HG03520 (cell line): ENCODE results near the gene AKAP7.

Experiments used
- ATAC-seq: cut with Tn5 transposase; IDR thresholded peaks from one replicate; pipeline ENCODE4 v1.9.1; 2021; ENCODE audit warnings: mild to moderate bottlenecking, moderate library complexity; ENCODE audit not compliant: unreplicated experiment

Gene AKAP7

GRCh38 chr6:131132360-131132759, 2.9 kb upstream of the AKAP7 start:
- no peak for ATAC-seq

- ATAC-seq: no peak
Observed at GRCh38 chr6:131134220-131134979, 867 bp upstream of the AKAP7 start.

GRCh38 chr6:131134980-131135243, 355 bp upstream of the AKAP7 start:
- ATAC-seq: no peak

- ATAC-seq: no peak
Observed at GRCh38 chr6:131136021-131136786, 937 bp downstream of the AKAP7 start.

GRCh38 chr6:131139599-131139998, 4.3 kb downstream of the AKAP7 start:
- ATAC-seq: no peak

- no peak for ATAC-seq
Observed at GRCh38 chr6:131143319-131143718, 8.1 kb downstream of the AKAP7 start.

- no peak for ATAC-seq
Observed at GRCh38 chr6:131146865-131147264, 11.6 kb downstream of the AKAP7 start.

- no peak for ATAC-seq
Observed at GRCh38 chr6:131156411-131156810, 21.1 kb downstream of the AKAP7 start.

GRCh38 chr6:131159578-131159977, 24.3 kb downstream of the AKAP7 start:
- ATAC-seq: no peak

GRCh38 chr6:131160254-131160758, 25.0 kb downstream of the AKAP7 start:
- ATAC-seq: no peak

- no peak for ATAC-seq
Observed at GRCh38 chr6:131161987-131162386, 26.7 kb downstream of the AKAP7 start.

- ATAC-seq: no peak
Observed at GRCh38 chr6:131163886-131164285, 28.6 kb downstream of the AKAP7 start.

GRCh38 chr6:131164506-131164905, 29.2 kb downstream of the AKAP7 start:
- ATAC-seq: no peak

GRCh38 chr6:131167773-131168172, 32.5 kb downstream of the AKAP7 start:
- ATAC-seq: no peak

GRCh38 chr6:131169613-131170012, 34.3 kb downstream of the AKAP7 start:
- no peak for ATAC-seq

GRCh38 chr6:131172222-131172621, 37.0 kb downstream of the AKAP7 start:
- ATAC-seq: no peak

- ATAC-seq: no peak
Observed at GRCh38 chr6:131173680-131174079, 38.4 kb downstream of the AKAP7 start.

- no peak for ATAC-seq
Observed at GRCh38 chr6:131175564-131175963, 40.3 kb downstream of the AKAP7 start.

GRCh38 chr6:131177996-131178395, 42.7 kb downstream of the AKAP7 start:
- ATAC-seq: no peak

GRCh38 chr6:131182991-131183425, 47.7 kb downstream of the AKAP7 start:
- ATAC-seq: peak; percentile 55

- no peak for ATAC-seq
Observed at GRCh38 chr6:131183427-131184095, 48.3 kb downstream of the AKAP7 start.

GRCh38 chr6:131191590-131191989, 56.3 kb downstream of the AKAP7 start:
- ATAC-seq: no peak
